ENCODE data around the gene DBH.
A peak's percentile ranks its signal among the peaks of the same experiment; 100 is the strongest.

Gene DBH

GRCh38 chr9:133703591-133704399 is 67.6 kb downstream of the DBH start:
- peak; percentile 69 for DNase-seq

- no peak for DNase-seq
Observed at GRCh38 chr9:133704711-133705181, 68.6 kb downstream of the DBH start.

GRCh38 chr9:133705576-133705975 is 69.4 kb downstream of the DBH start:
- no peak for DNase-seq

- DNase-seq, result no peak
Observed at GRCh38 chr9:133706307-133707050, 70.3 kb downstream of the DBH start.

- no peak for DNase-seq
Observed at GRCh38 chr9:133707065-133707762, 71.1 kb downstream of the DBH start.

GRCh38 chr9:133707763-133708245 is 71.6 kb downstream of the DBH start:
- DNase-seq, result no peak

- no peak for DNase-seq
Observed at GRCh38 chr9:133708246-133709014, 72.3 kb downstream of the DBH start.

Data from NCI-H345 (cell line).